Peyer's patch (tissue), 4 donors: ENCODE data around the gene ZFP62.
A peak's percentile ranks its signal among the peaks of the same experiment; 100 is the strongest.

ENCODE experiments used
- CTCF ChIP-seq, 6 experiments: fragments of 450-650 bp in 4 of 6; fragments of 200-600 bp in 2 of 6; sonication (generic) in 1 of 6; IDR thresholded peaks; one replicate each; pipeline ENCODE4 v1.5.1; 2017 to 2019; ENCODE audit warnings: antibody characterized with exemption in 6 of 6, mild to moderate bottlenecking in 3 of 6, moderate library complexity in 1 of 6
- POLR2A ChIP-seq, 2 donors: fragments of 450-650 bp; IDR thresholded peaks; one replicate each; pipeline ENCODE4 v1.5.1; 2017; ENCODE audit warnings: antibody characterized with exemption in 2 of 2, mild to moderate bottlenecking in 2 of 2, moderate library complexity in 2 of 2

- TF ChIP-seq POLR2A (IDR thresholded peaks at IDR 0.05) (peak; percentile 49 to 69), CTCF (IDR thresholded peaks at IDR 0.05) (no peak)
These were observed 50.7 kb downstream of the ZFP62 start for GRCh38 chr5:180810210-180810958.
